Esophagus squamous epithelium (tissue), 5 donors: ENCODE results near the gene PADI4. TPM values are rescaled to one million over a fixed set of nuclear protein-coding genes. Genes with fewer than 3 reads are reported as not detected.

Source experiments
- DNase-seq: peaks from one replicate; lab custom pipeline; 2025; lab: John Stamatoyannopoulos, UW
- H3K27ac ChIP-seq, 4 donors: fragments of 200-600 bp; sonication (generic); one replicate each; pipeline ENCODE4 v1.5.1; 2016 to 2019; ENCODE audit warnings: mild to moderate bottlenecking in 1 of 4
- H3K27me3 ChIP-seq, 4 donors: fragments of 200-600 bp; sonication (generic); 1 replicate in 3 of 4; 2 replicates in 1 of 4; pipeline versions ENCODE4 v1.5.1 to v1.6.0; 2017 to 2021; ENCODE audit warnings: antibody characterized with exemption in 1 of 4
- H3K36me3 ChIP-seq, 3 donors: fragments of 200-600 bp; sonication (generic); one replicate each; pipeline ENCODE4 v1.5.1; 2016 to 2019
- H3K4me1 ChIP-seq, 3 donors: fragments of 200-600 bp; sonication (generic); one replicate each; pipeline ENCODE4 v1.5.1; 2017 to 2019
- H3K4me3 ChIP-seq, 4 donors: fragments of 200-600 bp; sonication (generic); 1 replicate in 3 of 4; 2 replicates in 1 of 4; pipeline ENCODE4 v1.5.1; 2016 to 2019; ENCODE audit warnings: mild to moderate bottlenecking in 2 of 4, moderate library complexity in 1 of 4
- H3K9me3 ChIP-seq, 3 donors: fragments of 200-600 bp; sonication (generic); one replicate each; pipeline ENCODE4 v1.5.1; 2016 to 2019
- CTCF ChIP-seq, 6 experiments: fragments of 450-650 bp in 4 of 6; fragments of 200-600 bp in 2 of 6; sonication (generic) in 2 of 6; IDR thresholded peaks; one replicate each; pipeline ENCODE4 v1.5.1; 2016 to 2019; ENCODE audit warnings: antibody characterized with exemption in 6 of 6, mild to moderate bottlenecking in 4 of 6, moderate library complexity in 4 of 6
- POLR2A ChIP-seq, 4 donors: fragments of 450-650 bp; IDR thresholded peaks; one replicate each; pipeline ENCODE4 v1.6.1; 2017; ENCODE audit warnings: antibody characterized with exemption in 4 of 4, mild to moderate bottlenecking in 4 of 4, moderate library complexity in 3 of 4
- WGBS, 2 donors: methylation state at CpG; one replicate each; pipeline ENCODE4 v1.1.5; 2018; 5-methylcytosine and 5-hydroxymethylcytosine counted together
- intact Hi-C: fragments of 100-400 bp; cut with DNase I; formaldehyde crosslinking; loops from one replicate; pipeline ENCODE4 v1.15.0; 2022
- small RNA-seq, 4 donors: library from RNA; depleted of rRNA; stranded (forward); fragments of <200 nt; gene quantifications; one replicate each; pipeline ENCODE3, GENCODE V24; 2016
- total RNA-seq, 4 donors: library from RNA; depleted of rRNA; stranded (reverse); fragments of >200 nt; gene quantifications; one replicate each; pipeline ENCODE4 v1.1.0, GENCODE V29; 2016
- donor health status: DM: yes; HTN: yes; CAD: no.

PADI4 gene
- total RNA-seq, 4 donors from 2014 or later, result not detected

GRCh38 chr1:17409391-17409811 is 101.4 kb downstream of the PADI4 start:
- intact Hi-C loops, result no loop called here
- TF ChIP-seq POLR2A (IDR thresholded peaks at IDR 0.05) (no peak), CTCF (IDR thresholded peaks at IDR 0.05) (no peak)
- Histone ChIP-seq H3K9me3 (no peaks in the 10 kb centered on the region), H3K4me1 (peaks cover 0 to 28% (median 0%) of the 10 kb centered on the region in 3 donors), H3K27me3 (no peaks in the 10 kb centered on the region), H3K4me3 (no peak overlapping the region), H3K27ac (no peak overlapping the region), H3K36me3 (peaks cover 33 to 77% (median 62%) of the 10 kb centered on the region in 3 donors)
- WGBS, 2 donors, result no CpG with 5 or more reads among the region's 10 CpGs
- no peak for DNase-seq

- TF ChIP-seq CTCF (IDR thresholded peaks at IDR 0.05) (no peak), POLR2A (IDR thresholded peaks at IDR 0.05) (no peak)
- no peak overlapping the region for H3K27ac ChIP-seq
- intact Hi-C loops, result no loop called here
Measured at GRCh38 chr1:17412093-17412870, 104.3 kb downstream of the PADI4 start.

More at GRCh38 chr1:17412093-17412870, 104.3 kb downstream of the PADI4 start:
- Histone ChIP-seq H3K4me1 (peaks cover 0 to 20% (median 0%) of the 10 kb centered on the region in 3 donors), H3K9me3 (no peaks in the 10 kb centered on the region), H3K36me3 (peaks cover 33 to 100% (median 83%) of the 10 kb centered on the region in 3 donors), H3K4me3 (no peak overlapping the region), H3K27me3 (no peaks in the 10 kb centered on the region)
- 59 to 85% methylated on average over 6 to 14 of the region's 16 CpGs for WGBS, 2 donors
- no peak for DNase-seq

Small RNA genes lying within 50 kb of the gene (small RNA-seq; reads per million reads assigned to genes)
- gene MIR3972, result 0 reads per million in 4 donors

Other genes starting within 250 kb of the PADI4 start
- gene PADI2, start 188.7 kb upstream of the PADI4 start, total RNA-seq, result 1 to 10 TPM in 2 of 4 donors, under 1 TPM in 2; 0.57 to 2.1 (median 1.1) TPM
- 100 to 1,000 TPM in 2 of 4 donors, 10 to 100 TPM in 2; 45.3 to 121 (median 75.1) TPM for gene PADI1, start 103.1 kb upstream of the PADI4 start, total RNA-seq
- 1 to 10 TPM in 3 of 4 donors, under 1 TPM in 1; 0.64 to 9.9 (median 2.3) TPM for gene PADI3, start 59.1 kb upstream of the PADI4 start, total RNA-seq
- gene PADI6, start 64.0 kb downstream of the PADI4 start, total RNA-seq, result not detected
- gene RCC2, start 131.5 kb downstream of the PADI4 start, total RNA-seq, result 10 to 100 TPM; 51.3 to 81.3 (median 53.6) TPM
- gene ARHGEF10L, start 231.5 kb downstream of the PADI4 start, total RNA-seq, result 10 to 100 TPM; 30.0 to 61.4 (median 44.7) TPM